ENCODE results near the gene NFE2L3. TPM values are rescaled to one million over a fixed set of nuclear protein-coding genes. Genes with fewer than 3 reads are reported as not detected.
"Not testable (repeated sequence)": the region's sequence is repeated elsewhere in the genome, so short reads cannot be mapped to it uniquely, and the experiment has no call there.

NFE2L3 gene
- total RNA-seq, 1 donor from 2014 or later = 5.2 TPM

DNA sequence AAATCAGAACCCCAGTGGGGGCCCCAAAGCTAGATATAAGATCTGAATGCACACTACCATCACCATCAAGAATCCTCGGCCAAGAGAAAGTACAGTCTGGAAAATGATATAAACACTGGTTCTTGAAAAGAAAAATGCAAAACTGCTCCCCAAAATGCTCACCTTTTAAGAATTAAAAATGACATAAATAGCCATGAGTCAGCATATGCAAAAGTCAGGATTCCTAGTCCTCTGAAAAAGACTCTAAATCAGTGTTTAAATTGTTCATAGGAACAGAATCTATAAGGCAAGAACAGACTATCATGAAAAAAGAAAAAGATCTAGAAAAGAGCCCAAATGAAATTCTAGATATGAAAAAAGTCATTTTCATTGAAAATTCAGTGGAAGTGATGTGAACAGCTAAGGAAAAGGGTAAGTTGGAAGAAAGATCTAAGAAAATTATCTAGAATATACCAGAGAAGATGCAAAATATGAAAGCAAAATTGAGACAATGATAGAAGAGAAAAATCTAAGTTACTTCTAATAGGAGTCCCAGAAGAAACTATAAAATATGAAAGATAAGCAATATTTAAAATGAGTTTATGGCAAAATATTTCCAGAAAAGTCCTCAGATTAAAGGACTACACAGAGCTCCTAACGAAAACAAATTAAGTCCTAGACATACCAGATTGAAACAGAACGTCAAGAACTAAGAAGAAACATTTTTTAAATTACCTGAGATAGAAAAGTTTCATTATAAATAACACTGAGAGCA lies 29.7 kb downstream of the NFE2L3 start:
- H3K4me3 ChIP-seq = no peak overlapping the region
- H3K27ac ChIP-seq = no peak overlapping the region
- intact Hi-C loops (cut with DNase I) = no loop called here
- DNase-seq (ENCODE audit: extremely low spot score in 2 of 2) = no peak
- TF ChIP-seq, protein P1, sequence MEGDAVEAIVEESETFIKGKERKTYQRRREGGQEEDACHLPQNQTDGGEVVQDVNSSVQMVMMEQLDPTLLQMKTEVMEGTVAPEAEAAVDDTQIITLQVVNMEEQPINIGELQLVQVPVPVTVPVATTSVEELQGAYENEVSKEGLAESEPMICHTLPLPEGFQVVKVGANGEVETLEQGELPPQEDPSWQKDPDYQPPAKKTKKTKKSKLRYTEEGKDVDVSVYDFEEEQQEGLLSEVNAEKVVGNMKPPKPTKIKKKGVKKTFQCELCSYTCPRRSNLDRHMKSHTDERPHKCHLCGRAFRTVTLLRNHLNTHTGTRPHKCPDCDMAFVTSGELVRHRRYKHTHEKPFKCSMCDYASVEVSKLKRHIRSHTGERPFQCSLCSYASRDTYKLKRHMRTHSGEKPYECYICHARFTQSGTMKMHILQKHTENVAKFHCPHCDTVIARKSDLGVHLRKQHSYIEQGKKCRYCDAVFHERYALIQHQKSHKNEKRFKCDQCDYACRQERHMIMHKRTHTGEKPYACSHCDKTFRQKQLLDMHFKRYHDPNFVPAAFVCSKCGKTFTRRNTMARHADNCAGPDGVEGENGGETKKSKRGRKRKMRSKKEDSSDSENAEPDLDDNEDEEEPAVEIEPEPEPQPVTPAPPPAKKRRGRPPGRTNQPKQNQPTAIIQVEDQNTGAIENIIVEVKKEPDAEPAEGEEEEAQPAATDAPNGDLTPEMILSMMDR (IDR thresholded peaks at IDR 0.05) = no peak
- no peak for TF ChIP-seq POLR2AphosphoS5 (IDR thresholded peaks at IDR 0.05; ENCODE audit: insufficient read depth in 1 of 2, low read depth in 1 of 2)
- no peak for TF ChIP-seq POLR2A (IDR thresholded peaks at IDR 0.05)
- no peaks in the 10 kb centered on the region for H3K27me3 ChIP-seq
- H3K36me3 ChIP-seq = no peaks in the 10 kb centered on the region
- H3K4me1 ChIP-seq = no peaks in the 10 kb centered on the region
- H3K9me3 ChIP-seq = no peaks in the 10 kb centered on the region

DNA sequence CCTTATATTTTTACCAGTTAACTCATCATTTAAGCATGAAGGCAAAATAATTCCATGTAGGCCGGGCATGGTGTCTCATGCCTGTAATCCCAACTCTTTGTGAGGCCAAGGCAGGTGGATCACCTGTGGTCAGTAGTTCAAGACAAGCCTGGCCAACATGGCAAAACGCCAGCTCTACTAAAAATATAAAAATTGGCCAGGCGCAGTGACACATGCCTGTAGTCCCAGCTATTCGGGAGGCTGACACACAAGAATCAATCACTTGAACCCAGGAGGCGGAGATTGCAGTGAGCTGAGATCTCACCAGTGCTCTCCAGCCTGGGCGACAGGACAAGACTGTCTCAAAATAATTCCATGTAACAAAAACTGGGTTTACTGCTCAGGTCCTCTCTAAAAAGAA lies 30.3 kb downstream of the NFE2L3 start:
- intact Hi-C loops (cut with DNase I) = no loop called here
- H3K27me3 ChIP-seq = no peaks in the 10 kb centered on the region
- no peak for DNase-seq (ENCODE audit: extremely low spot score in 2 of 2)
- no peaks in the 10 kb centered on the region for H3K9me3 ChIP-seq
- no peak overlapping the region for H3K4me3 ChIP-seq
- H3K27ac ChIP-seq = no peak overlapping the region
- no peaks in the 10 kb centered on the region for H3K4me1 ChIP-seq
- TF ChIP-seq POLR2A (IDR thresholded peaks at IDR 0.05) (no peak), POLR2AphosphoS5 (IDR thresholded peaks at IDR 0.05; ENCODE audit: insufficient read depth in 1 of 2, low read depth in 1 of 2) (no peak)
- TF ChIP-seq, protein P1 (IDR thresholded peaks at IDR 0.05) = no peak
- no peaks in the 10 kb centered on the region for H3K36me3 ChIP-seq

DNA sequence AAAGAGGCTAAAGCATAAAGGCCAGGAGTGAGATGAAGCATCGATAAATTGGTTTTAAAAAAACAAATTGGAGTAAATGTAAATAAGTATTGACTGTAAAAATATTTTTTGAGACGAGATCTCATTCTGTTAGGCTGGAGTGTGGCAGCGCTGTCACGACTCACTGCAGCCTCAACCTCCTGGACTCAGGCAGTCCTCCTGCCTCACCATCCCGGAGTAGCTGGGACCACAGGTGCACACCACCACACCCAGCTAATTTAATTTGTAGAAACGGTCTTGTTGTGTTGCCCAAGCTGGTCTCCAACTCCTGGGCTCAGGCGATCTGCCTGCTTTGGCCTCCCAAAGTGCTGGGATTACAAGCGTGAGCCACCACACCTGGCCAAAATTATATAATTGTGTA lies 30.7 kb downstream of the NFE2L3 start:
- H3K27ac ChIP-seq = no peak overlapping the region
- H3K36me3 ChIP-seq = no peaks in the 10 kb centered on the region
- no peak for DNase-seq (ENCODE audit: extremely low spot score in 2 of 2)
- H3K4me1 ChIP-seq = no peaks in the 10 kb centered on the region
- no peak overlapping the region for H3K4me3 ChIP-seq
- TF ChIP-seq POLR2A (IDR thresholded peaks at IDR 0.05) (no peak), POLR2AphosphoS5 (IDR thresholded peaks at IDR 0.05; ENCODE audit: insufficient read depth in 1 of 2, low read depth in 1 of 2) (peak in 1 of 2 donors; percentile 16)
- TF ChIP-seq, protein P1 (IDR thresholded peaks at IDR 0.05) = no peak
- H3K9me3 ChIP-seq = no peaks in the 10 kb centered on the region
- H3K27me3 ChIP-seq = no peaks in the 10 kb centered on the region
- intact Hi-C loops (cut with DNase I) = no loop called here

DNA sequence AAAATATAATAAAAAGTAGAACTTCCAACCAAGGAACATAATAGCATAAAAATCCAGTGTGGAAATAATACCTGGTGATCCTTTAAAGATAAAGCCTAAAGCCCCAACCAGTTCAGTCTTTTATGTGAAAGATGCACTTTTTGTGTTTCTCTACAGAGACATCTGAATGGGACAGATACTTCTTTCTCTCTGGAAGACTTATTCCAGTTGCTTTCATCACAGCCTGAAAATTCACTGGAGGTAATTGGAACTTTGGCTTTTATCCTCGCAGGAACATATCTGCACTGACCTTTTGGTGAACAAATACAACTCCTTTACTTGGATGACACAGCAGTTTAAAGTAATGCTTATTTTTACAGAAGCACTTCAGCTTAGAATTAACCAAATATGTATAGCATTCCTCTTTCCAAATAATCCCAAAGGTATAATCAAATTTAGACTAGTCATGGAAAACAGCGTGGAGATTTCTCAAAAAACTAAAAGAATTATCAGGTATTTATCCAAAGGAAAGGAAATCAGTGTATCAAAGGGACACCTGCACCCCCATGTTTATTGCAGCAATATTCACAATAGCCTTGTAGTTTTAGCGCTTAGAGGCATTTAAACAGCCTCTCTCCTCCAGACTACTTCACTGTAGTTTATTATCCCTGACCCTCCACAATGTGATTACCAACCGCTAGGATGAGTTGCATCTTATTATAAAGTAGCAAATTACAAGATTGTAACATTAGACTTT lies 31.7 kb downstream of the NFE2L3 start:
- Histone ChIP-seq H3K4me1 (no peaks in the 10 kb centered on the region), H3K27ac (no peak overlapping the region), H3K36me3 (peaks cover 0 to 7% of the 10 kb centered on the region in 2 donors), H3K4me3 (no peak overlapping the region), H3K27me3 (no peaks in the 10 kb centered on the region), H3K9me3 (no peaks in the 10 kb centered on the region)
- TF ChIP-seq POLR2AphosphoS5 (IDR thresholded peaks at IDR 0.05; ENCODE audit: insufficient read depth in 1 of 2, low read depth in 1 of 2) (no peak), POLR2A (IDR thresholded peaks at IDR 0.05) (no peak)
- TF ChIP-seq, protein P1 (IDR thresholded peaks at IDR 0.05) = no peak
- DNase-seq (ENCODE audit: extremely low spot score in 2 of 2) = no peak
- intact Hi-C loops (cut with DNase I) = no loop called here

DNA sequence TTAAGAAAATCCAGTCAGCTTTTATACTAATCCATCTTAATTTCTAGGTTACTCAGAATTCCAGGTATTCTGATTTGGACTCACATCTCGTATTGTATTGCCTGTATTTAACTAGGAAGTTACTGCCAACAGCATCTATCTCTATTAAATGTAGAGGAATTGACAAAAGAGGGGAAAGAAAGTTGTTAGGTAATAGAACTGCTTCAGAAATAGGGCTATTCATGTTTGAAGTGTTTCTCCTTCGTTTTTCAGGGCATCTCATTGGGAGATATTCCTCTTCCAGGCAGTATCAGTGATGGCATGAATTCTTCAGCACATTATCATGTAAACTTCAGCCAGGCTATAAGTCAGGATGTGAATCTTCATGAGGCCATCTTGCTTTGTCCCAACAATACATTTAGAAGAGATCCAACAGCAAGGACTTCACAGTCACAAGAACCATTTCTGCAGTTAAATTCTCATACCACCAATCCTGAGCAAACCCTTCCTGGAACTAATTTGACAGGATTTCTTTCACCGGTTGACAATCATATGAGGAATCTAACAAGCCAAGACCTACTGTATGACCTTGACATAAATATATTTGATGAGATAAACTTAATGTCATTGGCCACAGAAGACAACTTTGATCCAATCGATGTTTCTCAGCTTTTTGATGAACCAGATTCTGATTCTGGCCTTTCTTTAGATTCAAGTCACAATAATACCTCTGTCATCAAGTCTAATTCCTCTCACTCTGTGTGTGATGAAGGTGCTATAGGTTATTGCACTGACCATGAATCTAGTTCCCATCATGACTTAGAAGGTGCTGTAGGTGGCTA lies 32.5 kb downstream of the NFE2L3 start:
- H3K9me3 ChIP-seq; H3K4me3 ChIP-seq; intact Hi-C loops (cut with DNase I); H3K27me3 ChIP-seq; H3K27ac ChIP-seq; H3K4me1 ChIP-seq; DNase-seq (ENCODE audit: extremely low spot score in 2 of 2): not testable (repeated sequence)
- peaks cover 0 to 15% of the 10 kb centered on the region in 2 donors for H3K36me3 ChIP-seq
